ENCODE results near the gene PLEKHJ1. TPM values are rescaled to one million over a fixed set of nuclear protein-coding genes. Genes with fewer than 3 reads are reported as not detected.

PLEKHJ1 gene
- total and polyA plus RNA-seq, 2 of the 8 experiments (the other 6 are each of a cell fraction or from before 2014, with no cell fraction given) = 135 to 187 TPM

DNA sequence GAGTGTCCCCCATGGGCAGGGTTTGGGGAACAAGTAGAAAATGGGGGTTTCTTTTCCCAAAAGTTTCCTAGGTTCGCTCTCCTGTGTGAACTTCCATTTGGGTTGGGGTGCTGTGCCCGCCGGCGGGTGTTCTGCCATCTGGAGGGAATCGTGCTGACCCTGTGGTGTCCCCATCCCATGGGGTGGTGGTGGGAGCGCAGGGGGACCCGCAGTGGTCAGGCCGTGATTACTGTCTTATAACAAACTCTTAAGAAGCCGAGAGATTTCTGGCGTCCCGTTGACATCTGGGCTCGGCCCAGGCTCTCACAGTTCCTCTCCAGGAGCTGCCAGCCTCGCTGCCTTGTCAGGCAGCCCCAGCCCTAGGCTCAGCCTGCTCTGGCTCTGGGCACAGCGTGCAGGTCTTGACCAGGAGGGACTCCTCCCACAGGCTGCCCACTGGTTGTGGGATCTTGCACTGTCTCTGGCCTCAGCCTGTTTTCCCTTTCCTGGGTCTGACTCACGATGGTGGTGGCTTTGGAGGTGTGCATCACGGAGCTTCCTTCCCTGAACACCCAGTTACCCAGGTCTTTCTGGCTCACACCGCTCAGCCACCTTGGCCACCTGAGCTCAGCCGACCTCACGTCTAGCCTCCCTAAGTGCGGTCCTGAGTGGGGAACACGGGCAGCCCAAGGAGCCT is 34.5 kb downstream of the PLEKHJ1 start (continued):
- TF ChIP-seq RNF2 (IDR thresholded peaks at IDR 0.05; ENCODE audit: borderline replicate concordance, low read depth, low read length, missing control alignments, poor library complexity, severe bottlenecking) (no peak), HDAC2 (IDR thresholded peaks at IDR 0.05; ENCODE audit: borderline replicate concordance in 1 of 2, low read depth in 2 of 2, low read length in 2 of 2) (no peak)
